ENCODE results near the gene KCNJ6.
A peak's percentile ranks its signal among the peaks of the same experiment; 100 is the strongest.

KCNJ6 gene

GRCh38 chr21:37860416-37860815 lies 55.8 kb downstream of the KCNJ6 start:
- H3K27me3 Mint-ChIP-seq = peaks cover under 1% of the 10 kb centered on the region
- DNase-seq (no peak), ATAC-seq (no peak)
- peaks cover 6 to 7% of the 10 kb centered on the region in 2 donors for H3K9me3 Mint-ChIP-seq
- no peaks in the 10 kb centered on the region for H3K4me1 Mint-ChIP-seq
- no peak overlapping the region for H3K4me3 Mint-ChIP-seq
- H3K27ac Mint-ChIP-seq = no peak overlapping the region

DNA sequence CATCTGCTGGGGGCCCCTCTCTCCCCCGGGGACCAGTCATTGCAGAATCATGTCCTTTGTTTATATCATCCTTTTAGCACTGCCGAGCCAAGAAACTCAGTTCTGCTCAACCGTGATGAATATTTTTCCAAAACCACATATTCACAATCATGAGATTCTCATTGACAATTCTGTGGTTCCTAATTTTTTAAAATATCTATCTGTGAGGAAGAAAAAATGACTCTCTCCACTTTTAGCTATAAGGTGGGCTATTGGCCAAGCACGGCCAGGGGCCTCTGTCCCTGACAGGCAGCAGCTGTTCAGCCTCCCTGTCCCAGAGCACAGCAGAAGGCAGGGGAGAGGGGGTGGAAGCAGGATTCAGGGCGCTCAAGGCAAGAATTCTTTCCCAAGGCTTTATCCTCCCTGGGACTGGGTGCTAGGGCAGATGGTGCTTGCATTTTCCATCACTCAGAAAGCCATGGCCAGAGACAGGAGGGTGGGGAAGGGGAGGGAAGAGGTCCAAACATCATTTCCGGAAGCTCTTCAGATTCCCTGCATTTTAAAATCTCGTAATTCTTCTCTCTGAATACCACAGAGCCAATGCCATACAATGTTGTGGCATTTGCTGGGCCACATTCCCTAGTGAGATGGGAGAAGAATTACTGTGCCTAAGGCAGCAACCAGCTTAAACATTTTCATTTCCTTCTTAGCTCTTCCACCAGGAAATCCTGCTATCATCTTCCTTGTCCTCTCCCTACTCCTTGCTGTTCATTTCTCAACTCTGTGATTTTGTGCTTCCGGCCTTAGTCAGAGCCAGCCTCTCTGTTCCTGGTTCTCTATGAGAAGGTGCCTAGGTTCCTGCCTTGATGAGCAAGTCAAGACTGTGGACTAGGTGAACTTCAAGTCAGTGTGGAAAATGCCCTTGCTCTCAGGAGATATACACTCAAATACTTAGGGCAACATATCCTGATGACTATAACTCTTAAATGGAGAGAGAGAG lies 60.3 kb downstream of the KCNJ6 start:
- Mint-ChIP-seq H3K4me1 (no peaks in the 10 kb centered on the region), H3K4me3 (no peak overlapping the region), H3K27ac (no peak overlapping the region), H3K9me3 (peaks cover 12 to 14% of the 10 kb centered on the region in 2 donors), H3K27me3 (peaks cover 9% of the 10 kb centered on the region)
- ATAC-seq = no peak
- no peak for DNase-seq

DNA sequence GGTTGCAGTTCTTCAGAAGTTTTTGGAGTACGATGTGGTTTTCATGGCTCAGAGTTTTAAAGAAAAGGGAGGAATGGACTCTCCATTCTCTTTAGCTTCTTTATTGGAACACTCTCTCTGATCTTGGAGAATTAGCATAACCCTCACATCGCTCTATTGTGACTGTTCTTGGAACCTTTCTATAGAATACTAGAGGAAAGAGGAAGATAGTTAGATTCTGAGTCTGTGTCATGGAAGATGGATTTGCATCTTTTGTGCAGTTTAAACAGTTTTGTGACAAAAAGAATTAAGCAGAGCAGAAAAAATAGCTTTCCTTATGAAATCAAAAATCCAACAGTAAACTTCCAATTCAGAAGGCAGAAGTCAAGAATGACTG lies 61.0 kb downstream of the KCNJ6 start:
- no peak for DNase-seq
- H3K4me3 Mint-ChIP-seq = no peak overlapping the region
- peaks cover 6 to 10% of the 10 kb centered on the region in 2 donors for H3K9me3 Mint-ChIP-seq
- peaks cover 9% of the 10 kb centered on the region for H3K27me3 Mint-ChIP-seq
- no peaks in the 10 kb centered on the region for H3K4me1 Mint-ChIP-seq
- H3K27ac Mint-ChIP-seq = no peak overlapping the region
- no peak for ATAC-seq

GRCh38 chr21:37849506-37850102 lies 66.7 kb downstream of the KCNJ6 start:
- ATAC-seq (no peak), DNase-seq (no peak)
- H3K4me1 Mint-ChIP-seq = no peaks in the 10 kb centered on the region
- H3K27me3 Mint-ChIP-seq = peaks cover 17% of the 10 kb centered on the region
- no peak overlapping the region for H3K27ac Mint-ChIP-seq
- peaks cover 6 to 8% of the 10 kb centered on the region in 2 donors for H3K9me3 Mint-ChIP-seq
- no peak overlapping the region for H3K4me3 Mint-ChIP-seq

- Mint-ChIP-seq H3K27ac (no peak overlapping the region), H3K4me1 (no peaks in the 10 kb centered on the region), H3K9me3 (peaks cover 2% of the 10 kb centered on the region in 2 donors), H3K27me3 (peaks cover 22% of the 10 kb centered on the region), H3K4me3 (no peak overlapping the region)
- DNase-seq (no peak), ATAC-seq (no peak)
Observed at GRCh38 chr21:37848721-37849490, 67.4 kb downstream of the KCNJ6 start.

DNA sequence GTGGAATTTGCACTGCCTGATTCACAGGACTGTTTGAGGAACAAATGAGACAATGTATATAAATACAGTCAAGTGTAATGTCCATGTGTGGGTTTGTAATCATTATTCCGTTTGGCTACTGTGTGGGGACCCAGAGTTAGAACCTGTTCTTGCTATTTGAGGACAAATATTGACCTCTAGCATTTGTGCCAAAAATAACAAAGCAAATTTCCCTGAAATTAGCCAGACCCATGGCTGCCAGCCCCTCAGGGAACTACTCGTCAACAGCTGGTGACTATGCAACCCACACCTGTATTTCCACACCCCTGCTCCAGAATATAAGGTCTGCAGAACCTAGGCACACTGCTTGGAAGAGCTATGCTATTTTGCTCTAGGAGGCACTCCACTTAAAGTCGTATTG lies 70.7 kb downstream of the KCNJ6 start:
- no peak overlapping the region for H3K4me3 Mint-ChIP-seq
- no peaks in the 10 kb centered on the region for H3K9me3 Mint-ChIP-seq

GRCh38 chr21:37843191-37843590 lies 73.1 kb downstream of the KCNJ6 start:
- DNase-seq = no peak
- no peak overlapping the region for H3K4me3 Mint-ChIP-seq

More for the DNA sequence above, 70.7 kb downstream of the KCNJ6 start:
- DNase-seq = no peak
- ATAC-seq = no peak
- H3K4me1 Mint-ChIP-seq = no peaks in the 10 kb centered on the region
- peaks cover 22% of the 10 kb centered on the region for H3K27me3 Mint-ChIP-seq
- H3K27ac Mint-ChIP-seq = no peak overlapping the region

GRCh38 chr21:37842163-37842919 lies 73.9 kb downstream of the KCNJ6 start:
- no peak overlapping the region for H3K4me3 Mint-ChIP-seq
- no peaks in the 10 kb centered on the region for H3K9me3 Mint-ChIP-seq
- no peak for DNase-seq
- no peak overlapping the region for H3K27ac Mint-ChIP-seq
- H3K27me3 Mint-ChIP-seq = peaks cover 13% of the 10 kb centered on the region
- no peaks in the 10 kb centered on the region for H3K4me1 Mint-ChIP-seq
- no peak for ATAC-seq

More at GRCh38 chr21:37843191-37843590, 73.1 kb downstream of the KCNJ6 start:
- H3K27ac Mint-ChIP-seq = no peak overlapping the region
- H3K4me1 Mint-ChIP-seq = no peaks in the 10 kb centered on the region
- no peaks in the 10 kb centered on the region for H3K9me3 Mint-ChIP-seq
- no peak for ATAC-seq
- peaks cover 22% of the 10 kb centered on the region for H3K27me3 Mint-ChIP-seq

DNA sequence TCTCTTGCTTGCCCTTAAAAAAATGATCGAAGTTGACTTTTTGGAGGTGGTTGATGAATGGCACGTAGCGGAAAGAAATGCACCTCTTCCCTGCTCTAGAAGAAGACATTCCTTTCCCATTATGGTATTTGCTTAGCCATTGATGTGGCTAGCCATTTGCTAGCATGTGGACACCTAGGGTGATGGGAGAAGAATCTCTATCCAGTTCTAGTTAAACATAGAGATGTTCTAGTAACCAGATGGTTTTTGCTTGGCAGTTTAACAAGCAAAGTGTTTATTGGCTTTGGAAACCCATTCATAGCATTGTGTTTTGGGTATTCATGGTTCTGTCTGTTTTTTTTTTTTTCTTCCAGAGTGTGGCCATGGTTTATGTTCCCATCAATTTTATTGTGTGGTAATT lies 78.9 kb downstream of the KCNJ6 start:
- Mint-ChIP-seq H3K27me3 (peaks cover 8% of the 10 kb centered on the region), H3K9me3 (no peaks in the 10 kb centered on the region), H3K4me3 (no peak overlapping the region), H3K27ac (no peak overlapping the region), H3K4me1 (no peaks in the 10 kb centered on the region)
- ATAC-seq (no peak), DNase-seq (no peak)

DNA sequence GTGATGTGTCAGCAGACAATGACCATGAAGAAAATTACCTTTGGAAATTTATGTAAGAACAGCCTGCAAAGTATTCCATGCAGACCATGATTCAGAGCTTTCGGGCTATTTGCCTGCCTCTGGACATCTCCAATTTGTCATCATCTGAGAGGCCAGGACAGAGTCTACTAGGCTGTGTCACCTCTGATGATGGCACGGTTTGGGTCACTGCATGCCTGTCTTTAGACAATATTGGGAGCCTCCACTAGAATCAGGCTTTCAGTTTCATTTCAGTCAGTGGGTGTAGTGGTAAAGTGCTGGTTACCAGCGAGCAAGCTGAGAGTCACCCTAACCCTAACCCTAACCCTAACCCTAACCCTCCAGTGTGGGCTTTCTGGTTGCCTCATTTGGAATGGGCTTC lies 80.8 kb downstream of the KCNJ6 start:
- no peak overlapping the region for H3K27ac Mint-ChIP-seq
- no peak overlapping the region for H3K4me3 Mint-ChIP-seq
- DNase-seq (no peak), ATAC-seq (no peak)
- no peaks in the 10 kb centered on the region for H3K4me1 Mint-ChIP-seq
- H3K27me3 Mint-ChIP-seq = peaks cover 15% of the 10 kb centered on the region
- no peaks in the 10 kb centered on the region for H3K9me3 Mint-ChIP-seq

DNA sequence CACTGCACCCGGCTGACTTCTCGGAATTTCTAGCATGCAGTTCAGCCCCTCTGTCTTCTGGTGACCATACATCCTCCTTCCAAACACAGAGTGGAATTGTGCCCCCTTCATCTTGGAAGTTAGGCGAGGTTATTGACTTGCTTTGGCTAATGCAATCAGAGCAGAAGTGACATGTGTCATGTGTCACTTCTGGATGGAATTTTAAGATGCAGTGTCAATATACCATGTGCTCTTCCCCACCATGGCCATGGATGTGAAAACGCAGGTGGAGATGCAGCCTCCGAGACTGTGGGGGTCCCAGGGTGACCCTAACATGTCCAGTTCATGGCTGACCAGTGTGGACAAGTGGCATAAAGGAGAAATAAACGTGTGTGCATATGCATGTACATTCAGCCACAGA lies 83.0 kb downstream of the KCNJ6 start:
- ATAC-seq = no peak
- Mint-ChIP-seq H3K4me3 (no peak overlapping the region), H3K27me3 (peaks cover 28% of the 10 kb centered on the region), H3K4me1 (no peaks in the 10 kb centered on the region), H3K9me3 (no peaks in the 10 kb centered on the region), H3K27ac (no peak overlapping the region)
- no peak for DNase-seq

GRCh38 chr21:37829447-37829846 lies 86.8 kb downstream of the KCNJ6 start:
- Mint-ChIP-seq H3K27me3 (peaks cover 25% of the 10 kb centered on the region), H3K27ac (no peak overlapping the region), H3K9me3 (no peaks in the 10 kb centered on the region), H3K4me3 (no peak overlapping the region), H3K4me1 (no peaks in the 10 kb centered on the region)
- DNase-seq = no peak
- ATAC-seq = peak; percentile 23

- Mint-ChIP-seq H3K4me1 (no peaks in the 10 kb centered on the region), H3K4me3 (no peak overlapping the region), H3K27me3 (peaks cover 20% of the 10 kb centered on the region), H3K27ac (no peak overlapping the region), H3K9me3 (no peaks in the 10 kb centered on the region)
- DNase-seq (no peak), ATAC-seq (no peak)
Observed at GRCh38 chr21:37828991-37829390, 87.3 kb downstream of the KCNJ6 start.

DNA sequence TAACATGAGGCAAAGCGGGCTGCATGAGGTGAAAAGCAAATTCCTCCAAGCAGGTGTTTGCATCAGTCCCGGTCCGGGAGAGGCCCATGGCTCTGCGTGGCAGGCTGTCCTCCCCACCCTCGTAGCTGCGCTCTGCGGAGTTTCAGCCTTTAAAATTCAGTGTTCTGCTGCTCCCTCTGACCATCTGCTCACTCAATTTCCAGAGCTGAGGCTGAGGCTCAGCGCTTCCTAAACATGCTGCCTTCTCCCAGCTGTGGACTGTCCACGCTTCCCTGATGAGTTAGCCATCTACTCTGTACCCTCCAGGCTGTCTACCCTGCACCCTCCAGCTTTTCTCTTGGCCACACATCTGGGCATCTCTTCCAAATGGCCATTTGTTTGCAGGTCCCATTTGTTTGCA lies 87.7 kb downstream of the KCNJ6 start:
- Mint-ChIP-seq H3K9me3 (no peaks in the 10 kb centered on the region), H3K4me1 (no peaks in the 10 kb centered on the region), H3K27me3 (peaks cover 20% of the 10 kb centered on the region), H3K4me3 (no peak overlapping the region), H3K27ac (no peak overlapping the region)
- ATAC-seq (no peak), DNase-seq (no peak)

DNA sequence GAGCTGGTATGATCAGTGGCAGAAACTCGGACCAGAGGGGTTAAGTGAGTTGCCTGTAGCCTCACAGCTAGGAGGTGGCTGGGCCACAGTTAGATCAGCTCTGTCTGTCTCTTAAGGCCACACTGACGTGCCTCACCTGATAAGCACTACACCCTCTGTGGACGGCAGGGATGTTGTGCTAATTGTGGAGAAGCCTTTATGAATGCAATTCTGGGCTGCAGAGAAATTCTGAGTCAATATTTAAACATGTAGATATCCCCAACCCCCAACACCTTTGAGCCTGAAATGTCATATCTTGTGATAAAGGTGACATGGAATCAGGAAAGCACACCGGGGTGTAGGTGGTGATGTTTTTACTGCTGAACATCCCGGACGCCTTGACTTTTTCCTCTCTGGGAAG lies 88.3 kb downstream of the KCNJ6 start:
- Mint-ChIP-seq H3K9me3 (no peaks in the 10 kb centered on the region), H3K27ac (no peak overlapping the region), H3K27me3 (peaks cover 20% of the 10 kb centered on the region), H3K4me3 (no peak overlapping the region), H3K4me1 (no peaks in the 10 kb centered on the region)
- ATAC-seq (no peak), DNase-seq (no peak)

All from stimulated activated naive CD8-positive, alpha-beta T cell treated with anti-CD3 and anti-CD28 coated beads, Interleukin-15, amount 100 ng/mL, for 72 hours (primary cell).